Naive thymus-derived CD4-positive, alpha-beta T cell (primary cell): ENCODE measurements around the gene TRAPPC2L. TPM values are rescaled to one million over a fixed set of nuclear protein-coding genes. Genes with fewer than 3 reads are reported as not detected.

Source experiments
- ATAC-seq: fragments of 150-1000 bp; cut with Tn5 transposase; 2 replicates; pipeline ENCODE4 v1.10.0; 2021; ENCODE audit warnings: mild to moderate bottlenecking, moderate library complexity
- CTCF ChIA-PET: fragments of 350-600 bp; sonication (Branson Sonifier 250); formaldehyde crosslinking; loops from one replicate; lab custom pipeline; 2021; ENCODE audit warnings: antibody characterized with exemption; lab: Charles Lee
- POLR2A ChIA-PET: fragments of 350-600 bp; sonication (Branson Sonifier 250); formaldehyde crosslinking; loops from one replicate; lab custom pipeline; 2021; ENCODE audit warnings: antibody characterized with exemption, inconsistent platforms; lab: Charles Lee
- DNase-seq, 9 donors: peaks; one replicate each; pipeline versions ENCODE4 v3.0.0 to v3.0.0-alpha.2; 2020 to 2022; ENCODE audit warnings: mixed read lengths in 1 of 9
- H3K27ac ChIP-seq: one replicate; pipeline ENCODE4 v1.7.0; 2013; ENCODE audit warnings: mild to moderate bottlenecking, low read depth, low read length, moderate library complexity
- H3K27me3 ChIP-seq, 2 donors: one replicate each; pipeline ENCODE4 v1.7.0; 2013; ENCODE audit warnings: low read length in 2 of 2, mild to moderate bottlenecking in 2 of 2, moderate library complexity in 2 of 2; ENCODE audit not compliant: control insufficient read depth in 2 of 2, insufficient read depth in 2 of 2
- H3K36me3 ChIP-seq, 3 experiments: 1 replicate in 2 of 3; 2 replicates in 1 of 3; pipeline ENCODE4 v1.7.0; 2013; ENCODE audit warnings: low read length in 3 of 3, mild to moderate bottlenecking in 3 of 3, moderate library complexity in 1 of 3; ENCODE audit not compliant: insufficient read depth in 3 of 3, control insufficient read depth in 2 of 3
- H3K4me1 ChIP-seq, 2 donors: one replicate each; pipeline ENCODE4 v1.7.0; 2013; ENCODE audit warnings: low read length in 2 of 2, mild to moderate bottlenecking in 2 of 2, moderate library complexity in 1 of 2; ENCODE audit not compliant: control insufficient read depth in 2 of 2, insufficient read depth in 2 of 2
- H3K4me3 ChIP-seq: 2 replicates; pipeline ENCODE4 v1.7.0; 2013; ENCODE audit warnings: mild to moderate bottlenecking, low read length
- H3K9me3 ChIP-seq, 3 experiments: 1 replicate in 2 of 3; 2 replicates in 1 of 3; pipeline ENCODE4 v1.7.0; 2013; ENCODE audit warnings: low read length in 3 of 3; ENCODE audit not compliant: control insufficient read depth in 2 of 3
- H3K27ac Mint-ChIP-seq, 9 donors: one replicate each; pipeline ENCODE4 v1.8.0; 2020 to 2022; ENCODE audit warnings: mixed read lengths in 9 of 9, mild to moderate bottlenecking in 8 of 9, moderate library complexity in 5 of 9, inconsistent platforms in 2 of 9
- H3K27me3 Mint-ChIP-seq, 5 donors: one replicate each; pipeline ENCODE4 v1.8.0; 2021 to 2022; ENCODE audit warnings: mixed read lengths in 5 of 5, mild to moderate bottlenecking in 1 of 5
- H3K36me3 Mint-ChIP-seq, 5 donors: one replicate each; pipeline ENCODE4 v1.8.0; 2020 to 2022; ENCODE audit warnings: mixed read lengths in 5 of 5, mild to moderate bottlenecking in 3 of 5, inconsistent platforms in 1 of 5
- H3K4me1 Mint-ChIP-seq, 7 donors: one replicate each; pipeline ENCODE4 v1.8.0; 2020 to 2022; ENCODE audit warnings: mixed read lengths in 7 of 7, mild to moderate bottlenecking in 3 of 7, inconsistent platforms in 1 of 7
- H3K4me3 Mint-ChIP-seq, 10 donors: one replicate each; pipeline ENCODE4 v1.8.0; 2020 to 2022; ENCODE audit warnings: mild to moderate bottlenecking in 10 of 10, mixed read lengths in 10 of 10, moderate library complexity in 6 of 10, inconsistent platforms in 2 of 10
- H3K9me3 Mint-ChIP-seq, 11 donors: one replicate each; pipeline ENCODE4 v1.8.0; 2020 to 2022; ENCODE audit warnings: mixed read lengths in 11 of 11, mild to moderate bottlenecking in 4 of 11, inconsistent platforms in 1 of 11, moderate library complexity in 1 of 11
- intact Hi-C, 2 donors: fragments of 100-400 bp; cut with micrococcal nuclease; formaldehyde crosslinking; loops; one replicate each; pipeline ENCODE4 v1.15.1; 2023
- polyA plus RNA-seq, 2 donors: library from polyadenylated mRNA; unstranded; fragments of 300-500 nt; fragmentation: Illumina TruSeq; gene quantifications; one replicate each; pipeline ENCODE4 v1.2.3, GENCODE V29; 2021
- total RNA-seq, 6 experiments: library from RNA in 5 of 6; stranded (reverse) in 5 of 6; gene quantifications; 1 replicate in 5 of 6; 2 replicates in 1 of 6; pipeline ENCODE4 v1.2.3 and lab custom pipeline; 2021 to 2026

TRAPPC2L gene
- total and polyA plus RNA-seq, 7 experiments from 2014 or later: 32.3 to 112 (median 69.1) TPM

- Mint-ChIP-seq H3K36me3 (peaks cover 0 to 6% (median 0%) of the 10 kb centered on the region in 5 donors), H3K27me3 (peaks cover 5 to 17% (median 8%) of the 10 kb centered on the region in 5 donors), H3K4me1 (peaks cover 0 to 8% (median 0%) of the 10 kb centered on the region in 7 donors), H3K4me3 (no peak within 1 kb of the TSS), H3K9me3 (no peaks in the 10 kb centered on the region), H3K27ac (peak within 1 kb of the TSS in 1 of 9 donors; percentile 22)
- no peak for ATAC-seq
- ChIA-PET CTCF (interaction anchor here (0.6 kb wide), 1 partner anchor 150 kb away, joined by 3 read pairs; no protein-coding TSS in a partner anchor), POLR2A (interaction anchor here (1.3 kb wide), 1 partner anchor 9 kb away, joined by 3 read pairs; no protein-coding TSS in a partner anchor)
- H3K27me3 ChIP-seq: no peaks in the 10 kb centered on the region
- no peak within 1 kb of the TSS for H3K27ac ChIP-seq
- H3K4me1 ChIP-seq: no peaks in the 10 kb centered on the region
- no peak within 1 kb of the TSS for H3K4me3 ChIP-seq
- H3K36me3 ChIP-seq: peaks cover 0 to 17% (median 4%) of the 10 kb centered on the region in 3 experiments
- DNase-seq: no peak
- no peaks in the 10 kb centered on the region for H3K9me3 ChIP-seq
- intact Hi-C loops: no loop called here
Observed at GRCh38 chr16:88866151-88866920, 9.4 kb downstream of the TRAPPC2L start, which contains the start of gene PABPN1L. Gene PABPN1L, minus strand, starts transcription at chr16:88866660. Its CDS starts 54 bp downstream, at chr16:88866606.

GRCh38 chr16:88867581-88868246, 10.8 kb downstream of the TRAPPC2L start:
- Mint-ChIP-seq H3K27me3 (peaks cover 5 to 23% (median 9%) of the 10 kb centered on the region in 5 donors), H3K27ac (no peak overlapping the region), H3K4me3 (no peak overlapping the region), H3K36me3 (peaks cover 0 to under 1% (median 0%) of the 10 kb centered on the region in 5 donors), H3K4me1 (peaks cover 0 to 9% (median 0%) of the 10 kb centered on the region in 7 donors), H3K9me3 (no peaks in the 10 kb centered on the region)
- Histone ChIP-seq H3K4me1 (no peaks in the 10 kb centered on the region), H3K27ac (no peak overlapping the region), H3K9me3 (no peaks in the 10 kb centered on the region), H3K27me3 (no peaks in the 10 kb centered on the region), H3K4me3 (no peak overlapping the region), H3K36me3 (peaks cover 0 to 4% (median 0%) of the 10 kb centered on the region in 3 experiments)
- no peak for ATAC-seq
- CTCF ChIA-PET: no interaction called here
- intact Hi-C loops: no loop called here
- DNase-seq: no peak
- POLR2A ChIA-PET: interaction anchor here (1.3 kb wide), 1 partner anchor 10 kb away, joined by 3 read pairs; no protein-coding TSS in a partner anchor

- intact Hi-C loops: no loop called here
- H3K27me3 Mint-ChIP-seq: peaks cover 5 to 23% (median 9%) of the 10 kb centered on the region in 5 donors
- Histone ChIP-seq H3K4me1 (no peaks in the 10 kb centered on the region), H3K9me3 (no peaks in the 10 kb centered on the region), H3K27ac (no peak overlapping the region), H3K4me3 (no peak overlapping the region), H3K27me3 (no peaks in the 10 kb centered on the region), H3K36me3 (no peaks in the 10 kb centered on the region)
- POLR2A ChIA-PET: no interaction called here
- no peaks in the 10 kb centered on the region for H3K9me3 Mint-ChIP-seq
- DNase-seq (no peak), ATAC-seq (no peak)
- no peaks in the 10 kb centered on the region for H3K36me3 Mint-ChIP-seq
- H3K4me1 Mint-ChIP-seq: peaks cover 0 to 9% (median 0%) of the 10 kb centered on the region in 7 donors
- CTCF ChIA-PET: no interaction called here
- H3K4me3 Mint-ChIP-seq: no peak overlapping the region
- no peak overlapping the region for H3K27ac Mint-ChIP-seq
Observed at GRCh38 chr16:88868974-88869672, 12.2 kb downstream of the TRAPPC2L start.

GRCh38 chr16:88869673-88869980, 12.7 kb downstream of the TRAPPC2L start:
- Mint-ChIP-seq H3K9me3 (peaks cover 0 to under 1% (median 0%) of the 10 kb centered on the region in 11 donors), H3K4me3 (no peak overlapping the region), H3K27me3 (peaks cover 5 to 23% (median 9%) of the 10 kb centered on the region in 5 donors), H3K4me1 (peaks cover 0 to 9% (median 0%) of the 10 kb centered on the region in 7 donors), H3K36me3 (no peaks in the 10 kb centered on the region), H3K27ac (no peak overlapping the region)
- intact Hi-C loops: no loop called here
- no peak overlapping the region for H3K27ac ChIP-seq
- CTCF ChIA-PET: no interaction called here
- DNase-seq (no peak), ATAC-seq (no peak)
- H3K27me3 ChIP-seq: no peaks in the 10 kb centered on the region
- H3K4me1 ChIP-seq: no peaks in the 10 kb centered on the region
- H3K9me3 ChIP-seq: no peaks in the 10 kb centered on the region
- no peak overlapping the region for H3K4me3 ChIP-seq
- POLR2A ChIA-PET: no interaction called here
- H3K36me3 ChIP-seq: no peaks in the 10 kb centered on the region

GRCh38 chr16:88870608-88871348, 13.9 kb downstream of the TRAPPC2L start:
- no peaks in the 10 kb centered on the region for H3K4me1 ChIP-seq
- H3K9me3 ChIP-seq: no peaks in the 10 kb centered on the region
- intact Hi-C loops: no loop called here
- peaks cover 0 to 9% (median 0%) of the 10 kb centered on the region in 7 donors for H3K4me1 Mint-ChIP-seq
- H3K27me3 ChIP-seq: no peaks in the 10 kb centered on the region
- POLR2A ChIA-PET: no interaction called here
- no peaks in the 10 kb centered on the region for H3K36me3 Mint-ChIP-seq
- CTCF ChIA-PET: no interaction called here
- ATAC-seq (peak; percentile 33), DNase-seq (peak in 1 of 9 donors; percentile 16)
- H3K4me3 Mint-ChIP-seq: peak overlapping the region in 6 of 10 donors; percentile 43 to 69 (median 54)
- no peak overlapping the region for H3K4me3 ChIP-seq
- peaks cover 5 to 23% (median 9%) of the 10 kb centered on the region in 5 donors for H3K27me3 Mint-ChIP-seq
- no peaks in the 10 kb centered on the region for H3K36me3 ChIP-seq
- H3K27ac Mint-ChIP-seq: no peak overlapping the region
- no peak overlapping the region for H3K27ac ChIP-seq
- peaks cover 0 to 2% (median 0%) of the 10 kb centered on the region in 11 donors for H3K9me3 Mint-ChIP-seq

- H3K36me3 Mint-ChIP-seq: no peaks in the 10 kb centered on the region
Observed at GRCh38 chr16:88871349-88871702, 14.4 kb downstream of the TRAPPC2L start.

More at GRCh38 chr16:88871349-88871702, 14.4 kb downstream of the TRAPPC2L start:
- peak overlapping the region in 6 of 10 donors; percentile 26 to 69 (median 47) for H3K4me3 Mint-ChIP-seq
- CTCF ChIA-PET: no interaction called here
- POLR2A ChIA-PET: no interaction called here
- peaks cover 0 to 9% (median 0%) of the 10 kb centered on the region in 7 donors for H3K4me1 Mint-ChIP-seq
- H3K36me3 ChIP-seq: no peaks in the 10 kb centered on the region
- intact Hi-C loops: no loop called here
- H3K27me3 ChIP-seq: no peaks in the 10 kb centered on the region
- no peaks in the 10 kb centered on the region for H3K4me1 ChIP-seq
- H3K9me3 Mint-ChIP-seq: peaks cover 0 to 2% (median 0%) of the 10 kb centered on the region in 11 donors
- H3K4me3 ChIP-seq: no peak overlapping the region
- ATAC-seq (no peak), DNase-seq (no peak)
- peaks cover 5 to 23% (median 9%) of the 10 kb centered on the region in 5 donors for H3K27me3 Mint-ChIP-seq
- no peak overlapping the region for H3K27ac ChIP-seq
- H3K27ac Mint-ChIP-seq: no peak overlapping the region
- H3K9me3 ChIP-seq: no peaks in the 10 kb centered on the region
